SJSA1 (cell line): ENCODE data around the gene JDP2. TPM values are rescaled to one million over a fixed set of nuclear protein-coding genes. Genes with fewer than 3 reads are reported as not detected.

Source experiments
- DNase-seq, 2 experiments: peaks; one replicate each; pipeline ENCODE4 v3.0.0-alpha.2; 2015 to 2020; ENCODE audit warnings: low spot score in 2 of 2, low read depth in 1 of 2
- H3K27ac ChIP-seq: fragments of 250-450 bp; sonication (Bioruptor Pico); 2 replicates; pipeline ENCODE4 v1.5.1; 2020; ENCODE audit warnings: mild to moderate bottlenecking, moderate library complexity
- H3K27me3 ChIP-seq: fragments of 250-450 bp; sonication (Bioruptor Pico); replicated peaks from 2 replicates; pipeline ENCODE4 v1.5.1; 2020; ENCODE audit warnings: mild to moderate bottlenecking, moderate library complexity
- H3K36me3 ChIP-seq: fragments of 250-450 bp; sonication (Bioruptor Pico); 2 replicates; pipeline ENCODE4 v1.5.1; 2020; ENCODE audit warnings: mild to moderate bottlenecking
- H3K4me1 ChIP-seq: fragments of 250-450 bp; sonication (Bioruptor Pico); replicated peaks from 2 replicates; pipeline ENCODE4 v1.6.1; 2021; ENCODE audit warnings: mild to moderate bottlenecking
- H3K4me3 ChIP-seq: fragments of 250-450 bp; sonication (Bioruptor Pico); 2 replicates; pipeline ENCODE4 v1.5.1; 2020; ENCODE audit warnings: mild to moderate bottlenecking
- H3K9me3 ChIP-seq: fragments of 250-450 bp; sonication (Bioruptor Pico); replicated peaks from 2 replicates; pipeline ENCODE4 v1.5.1; 2020; ENCODE audit warnings: mild to moderate bottlenecking
- total RNA-seq: library from RNA; depleted of rRNA; stranded (reverse); fragments of >200 nt; shearing (Covaris generic); gene quantifications from 2 replicates; pipeline ENCODE4 v1.2.3, GENCODE V29; 2014

The JDP2 gene
- total RNA-seq, 1 experiment from 2014 or later = 73.9 TPM

DNA sequence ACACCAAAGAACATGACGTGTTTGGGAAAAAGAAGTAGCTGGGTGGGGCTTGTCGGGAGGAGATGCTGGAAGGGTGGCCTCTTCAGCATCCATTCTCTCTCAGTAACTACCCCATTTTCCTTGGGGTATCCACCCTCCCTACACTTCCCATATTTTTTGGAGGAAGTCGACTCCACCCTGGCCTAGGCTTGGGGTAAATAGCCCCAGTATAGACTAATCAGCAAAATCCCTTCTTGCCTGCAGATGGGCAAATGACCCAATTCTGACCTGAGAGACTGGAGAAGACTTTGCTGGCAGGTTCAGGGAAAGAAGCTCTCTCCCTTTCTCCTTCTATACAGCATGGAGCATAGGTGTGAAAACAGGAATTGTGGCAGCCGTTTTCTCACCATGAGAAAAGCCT is 28.5 kb upstream of the JDP2 start:
- Histone ChIP-seq H3K27me3 (no peaks in the 10 kb centered on the region), H3K27ac (no peak overlapping the region), H3K9me3 (no peaks in the 10 kb centered on the region), H3K36me3 (no peaks in the 10 kb centered on the region), H3K4me3 (no peak overlapping the region), H3K4me1 (no peaks in the 10 kb centered on the region)
- DNase-seq = no peak

DNA sequence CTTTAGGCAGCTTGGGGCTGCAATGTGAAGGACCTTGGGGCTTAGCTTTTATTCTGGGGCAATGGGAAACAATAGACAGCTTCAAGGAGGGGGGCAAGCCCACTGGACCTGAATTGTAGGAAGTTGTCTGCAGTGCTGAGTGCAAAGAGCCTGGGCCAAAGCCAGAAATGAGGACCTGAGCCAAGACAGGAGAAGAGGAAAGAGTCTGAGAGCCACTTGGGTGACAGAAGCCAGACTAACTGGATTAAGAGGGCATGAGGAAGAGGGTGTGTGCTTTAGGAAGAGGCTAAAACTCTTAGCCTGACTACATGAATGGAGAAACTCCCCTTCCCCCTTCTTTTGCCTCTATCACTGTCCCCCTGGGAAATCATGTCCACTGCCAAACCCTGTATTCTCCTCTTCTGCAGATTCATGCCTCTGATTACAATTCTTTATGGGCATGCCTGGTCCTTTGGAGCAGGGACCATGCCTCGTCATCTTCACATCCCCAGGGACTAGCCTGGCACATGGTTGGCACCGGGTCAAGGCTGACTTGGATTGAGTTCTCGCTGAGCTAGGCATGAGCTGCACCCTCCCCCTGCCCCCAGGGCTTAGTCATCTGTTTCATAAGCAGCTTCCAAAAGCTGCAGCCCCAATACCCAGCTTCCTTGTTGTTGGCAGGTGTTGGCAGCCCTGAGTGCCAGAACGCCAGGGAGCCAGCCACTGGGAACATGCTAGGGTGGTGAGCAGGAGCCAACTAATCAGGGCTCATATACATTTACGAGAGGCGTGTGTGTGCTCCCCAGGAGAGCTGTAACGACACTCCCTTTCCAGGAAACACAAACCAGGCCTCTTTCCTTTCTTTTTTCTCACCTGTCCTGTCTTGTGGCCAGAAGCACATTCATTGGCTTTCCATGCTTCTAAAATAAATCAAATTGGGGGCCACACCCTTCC is 27.7 kb upstream of the JDP2 start:
- Histone ChIP-seq H3K36me3 (no peaks in the 10 kb centered on the region), H3K27me3 (no peaks in the 10 kb centered on the region), H3K9me3 (no peaks in the 10 kb centered on the region), H3K4me1 (no peaks in the 10 kb centered on the region), H3K27ac (no peak overlapping the region), H3K4me3 (no peak overlapping the region)
- no peak for DNase-seq

DNA sequence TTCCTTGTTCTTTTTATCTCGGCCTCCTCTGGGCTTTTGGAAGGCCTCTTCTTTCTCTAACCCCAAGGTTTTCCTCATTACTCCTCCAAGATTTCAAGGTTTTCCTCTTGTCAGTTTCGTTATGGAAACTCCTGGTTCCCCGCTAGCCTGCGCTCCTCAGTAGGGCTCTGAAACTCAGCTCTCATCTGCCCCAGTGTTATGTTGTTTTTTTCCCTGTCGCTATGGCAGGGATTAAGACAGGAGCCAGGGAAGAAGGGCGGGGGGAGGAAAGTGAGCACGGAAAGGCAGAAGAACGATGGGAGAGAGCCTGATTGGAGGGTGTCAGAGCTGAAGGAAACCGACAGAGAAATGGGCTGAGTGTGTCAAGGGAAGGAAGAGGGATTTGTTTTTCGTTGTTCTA is 26.5 kb upstream of the JDP2 start:
- H3K27ac ChIP-seq = no peak overlapping the region
- no peaks in the 10 kb centered on the region for H3K27me3 ChIP-seq
- no peaks in the 10 kb centered on the region for H3K4me1 ChIP-seq
- H3K4me3 ChIP-seq = no peak overlapping the region
- H3K9me3 ChIP-seq = no peaks in the 10 kb centered on the region
- no peak for DNase-seq
- no peaks in the 10 kb centered on the region for H3K36me3 ChIP-seq

DNA sequence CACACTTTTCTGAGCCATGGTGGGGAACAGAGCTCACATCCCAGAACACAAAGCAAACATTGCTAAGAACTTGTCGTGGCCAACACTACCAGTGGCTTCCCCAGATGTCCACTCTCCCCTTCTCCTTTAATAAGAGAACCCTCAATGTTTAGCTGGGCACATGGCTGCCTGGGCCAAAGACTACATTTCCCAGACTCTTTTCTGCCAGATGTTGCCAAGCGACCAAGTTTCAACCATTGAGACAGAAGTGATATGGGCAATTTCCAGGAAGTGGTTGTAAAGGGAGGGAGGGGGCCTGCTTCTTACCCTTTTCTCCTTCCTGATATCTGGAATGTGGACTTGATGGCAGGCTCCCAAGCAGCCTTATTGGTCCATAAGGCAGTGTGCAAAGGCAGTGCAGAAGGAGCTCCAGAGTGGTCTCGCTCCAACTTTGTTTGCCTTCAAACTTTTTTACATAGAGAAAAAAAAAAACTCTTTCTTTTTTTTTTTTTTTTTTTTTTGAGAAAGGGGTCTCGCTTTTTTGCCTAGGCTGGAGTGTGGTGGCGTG is 24.9 kb upstream of the JDP2 start:
- Histone ChIP-seq H3K27ac (no peak overlapping the region), H3K27me3 (no peaks in the 10 kb centered on the region), H3K4me1 (no peaks in the 10 kb centered on the region), H3K9me3 (no peaks in the 10 kb centered on the region), H3K4me3 (no peak overlapping the region), H3K36me3 (no peaks in the 10 kb centered on the region)
- DNase-seq = no peak

GRCh38 chr14:75404847-75405246 is 23.0 kb upstream of the JDP2 start:
- no peaks in the 10 kb centered on the region for H3K4me1 ChIP-seq
- no peak for DNase-seq
- H3K27ac ChIP-seq = no peak overlapping the region
- H3K27me3 ChIP-seq = no peaks in the 10 kb centered on the region
- H3K4me3 ChIP-seq = no peak overlapping the region
- no peaks in the 10 kb centered on the region for H3K36me3 ChIP-seq
- no peaks in the 10 kb centered on the region for H3K9me3 ChIP-seq

DNA sequence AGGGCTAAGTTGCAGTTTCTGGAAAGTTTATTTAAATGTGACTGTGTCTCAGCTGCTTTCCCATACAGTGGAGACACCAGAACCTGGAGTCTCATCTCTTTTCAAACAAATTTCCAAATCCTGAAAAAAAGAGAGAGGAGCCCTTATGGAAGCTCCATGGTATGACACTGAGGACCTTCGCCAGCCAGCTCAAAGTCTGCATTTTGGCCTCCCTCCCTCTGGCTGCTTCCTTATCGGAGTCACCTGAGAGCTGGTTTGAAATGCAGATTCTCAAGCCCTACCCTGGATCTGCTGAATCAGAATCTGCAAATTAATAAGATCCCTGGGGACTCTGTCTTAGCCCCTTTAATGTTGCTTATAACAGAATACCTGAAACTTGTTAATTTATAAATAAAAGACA is 21.7 kb upstream of the JDP2 start:
- Histone ChIP-seq H3K4me1 (no peaks in the 10 kb centered on the region), H3K36me3 (no peaks in the 10 kb centered on the region), H3K27ac (no peak overlapping the region), H3K4me3 (no peak overlapping the region), H3K27me3 (no peaks in the 10 kb centered on the region), H3K9me3 (no peaks in the 10 kb centered on the region)
- DNase-seq = no peak

DNA sequence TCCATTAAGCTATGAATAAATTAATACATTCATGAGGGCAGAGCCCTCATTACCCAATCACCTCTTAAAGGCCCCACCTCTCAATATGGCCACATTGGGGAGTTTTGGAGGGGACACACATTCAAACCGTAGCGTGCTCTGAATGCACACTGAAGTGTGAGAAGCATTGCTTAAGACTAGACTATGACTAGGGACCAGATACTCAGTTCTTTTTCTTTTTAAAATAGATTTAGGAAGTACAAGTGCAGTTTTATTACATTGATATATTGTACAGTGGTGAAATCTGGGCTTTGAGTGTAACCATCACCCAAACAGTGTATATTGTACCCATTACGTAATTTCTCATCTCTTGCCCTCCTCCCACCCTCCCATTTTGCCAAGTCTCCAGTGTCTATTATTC is 21.0 kb upstream of the JDP2 start:
- no peak for DNase-seq
- no peaks in the 10 kb centered on the region for H3K36me3 ChIP-seq
- H3K9me3 ChIP-seq = no peaks in the 10 kb centered on the region
- H3K27ac ChIP-seq = no peak overlapping the region
- H3K27me3 ChIP-seq = no peaks in the 10 kb centered on the region
- H3K4me3 ChIP-seq = no peak overlapping the region
- no peaks in the 10 kb centered on the region for H3K4me1 ChIP-seq

DNA sequence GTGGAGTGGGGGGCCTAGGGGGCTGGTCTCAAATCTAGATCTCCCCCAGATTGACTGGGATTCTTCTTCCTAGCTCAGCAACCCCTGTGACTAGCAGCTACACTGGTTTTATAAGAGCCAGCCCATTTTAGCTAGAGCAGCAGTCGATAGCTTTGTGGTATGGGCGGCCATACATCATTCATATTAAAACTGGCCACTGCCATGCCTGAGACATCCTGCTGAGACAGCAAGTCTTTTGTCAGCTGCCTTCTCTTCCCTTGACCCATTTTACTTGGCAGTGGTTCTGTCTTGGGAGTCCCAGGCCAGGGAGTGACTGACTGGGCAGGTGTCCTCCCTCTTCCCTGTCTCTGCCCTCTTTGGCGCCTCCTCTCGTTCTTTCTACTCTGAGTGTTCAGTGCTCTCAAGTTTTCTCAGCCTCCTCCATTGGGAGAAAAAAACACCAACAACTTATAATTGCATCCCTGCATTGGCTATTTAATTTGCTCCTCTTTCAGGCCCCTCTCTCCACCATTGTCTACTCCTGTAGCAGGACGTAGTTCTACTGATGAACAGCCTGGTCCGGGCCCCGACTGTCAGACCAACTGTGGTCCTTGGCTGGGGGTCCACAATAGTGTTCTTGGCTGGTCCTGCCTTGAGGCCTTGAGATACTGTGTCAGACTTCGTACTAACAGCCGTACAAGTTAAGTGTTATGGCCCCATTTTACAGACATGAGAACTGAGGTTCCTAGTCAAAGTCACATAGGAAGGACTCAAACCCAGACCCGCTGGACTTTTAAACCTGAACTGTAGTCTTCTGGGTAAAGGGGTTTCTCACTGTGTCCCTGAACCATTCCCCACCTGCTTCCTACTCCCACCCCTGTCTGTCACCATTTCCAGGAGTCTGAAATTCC is 18.3 kb upstream of the JDP2 start:
- Histone ChIP-seq H3K4me3 (no peak overlapping the region), H3K9me3 (no peaks in the 10 kb centered on the region), H3K27me3 (no peaks in the 10 kb centered on the region), H3K27ac (no peak overlapping the region), H3K36me3 (no peaks in the 10 kb centered on the region), H3K4me1 (no peaks in the 10 kb centered on the region)
- DNase-seq = no peak

GRCh38 chr14:75411214-75411540 is 16.6 kb upstream of the JDP2 start:
- H3K27ac ChIP-seq = no peak overlapping the region
- no peaks in the 10 kb centered on the region for H3K36me3 ChIP-seq
- DNase-seq = no peak
- no peaks in the 10 kb centered on the region for H3K9me3 ChIP-seq
- no peak overlapping the region for H3K4me3 ChIP-seq
- no peaks in the 10 kb centered on the region for H3K4me1 ChIP-seq
- no peaks in the 10 kb centered on the region for H3K27me3 ChIP-seq

DNA sequence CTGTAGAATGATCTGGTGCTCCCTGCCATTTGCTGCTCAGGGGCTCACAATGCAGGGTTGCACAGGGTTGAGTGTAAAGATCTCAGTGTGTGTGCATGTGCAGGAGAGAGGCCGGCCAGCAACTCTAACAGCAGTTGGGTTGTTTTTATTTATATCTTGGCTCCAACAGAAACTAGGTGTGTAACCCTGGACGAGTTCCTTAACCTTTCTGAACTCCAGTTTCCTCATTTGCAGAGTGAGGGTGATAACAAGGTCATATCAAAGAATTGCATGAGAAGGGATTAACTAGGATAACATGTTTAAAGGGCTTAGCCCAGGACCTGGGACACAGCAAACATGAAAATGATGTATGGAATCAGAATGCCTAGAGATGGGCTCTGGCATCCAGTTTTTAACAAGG is 14.8 kb upstream of the JDP2 start:
- H3K4me3 ChIP-seq = no peak overlapping the region
- no peaks in the 10 kb centered on the region for H3K36me3 ChIP-seq

DNA sequence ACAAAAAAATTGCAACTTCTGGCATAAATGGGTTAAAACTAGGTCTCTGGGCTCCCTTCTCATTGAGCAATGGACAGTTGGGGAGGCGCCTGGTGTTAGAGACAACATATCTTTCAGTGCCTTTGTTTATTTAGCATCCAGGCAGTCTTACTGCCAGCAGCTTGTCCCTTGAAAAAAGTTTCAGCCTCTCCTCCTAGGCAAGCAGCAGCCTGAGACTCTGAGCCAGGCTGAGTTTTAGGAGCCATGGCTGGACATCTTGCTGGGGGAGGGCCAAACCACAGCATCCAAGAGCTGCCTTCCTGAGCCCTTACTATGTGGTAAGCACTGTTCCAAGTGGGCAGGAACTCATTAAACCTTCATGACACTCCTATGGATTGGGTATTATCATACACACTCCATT is 10.1 kb upstream of the JDP2 start:
- Histone ChIP-seq H3K27me3 (no peaks in the 10 kb centered on the region), H3K4me3 (no peak overlapping the region), H3K36me3 (no peaks in the 10 kb centered on the region), H3K27ac (no peak overlapping the region), H3K4me1 (peaks cover 9% of the 10 kb centered on the region), H3K9me3 (no peaks in the 10 kb centered on the region)
- no peak for DNase-seq

More for the DNA sequence above, 14.8 kb upstream of the JDP2 start:
- no peaks in the 10 kb centered on the region for H3K27me3 ChIP-seq
- no peak for DNase-seq
- no peaks in the 10 kb centered on the region for H3K9me3 ChIP-seq
- H3K27ac ChIP-seq = no peak overlapping the region
- H3K4me1 ChIP-seq = no peaks in the 10 kb centered on the region

DNA sequence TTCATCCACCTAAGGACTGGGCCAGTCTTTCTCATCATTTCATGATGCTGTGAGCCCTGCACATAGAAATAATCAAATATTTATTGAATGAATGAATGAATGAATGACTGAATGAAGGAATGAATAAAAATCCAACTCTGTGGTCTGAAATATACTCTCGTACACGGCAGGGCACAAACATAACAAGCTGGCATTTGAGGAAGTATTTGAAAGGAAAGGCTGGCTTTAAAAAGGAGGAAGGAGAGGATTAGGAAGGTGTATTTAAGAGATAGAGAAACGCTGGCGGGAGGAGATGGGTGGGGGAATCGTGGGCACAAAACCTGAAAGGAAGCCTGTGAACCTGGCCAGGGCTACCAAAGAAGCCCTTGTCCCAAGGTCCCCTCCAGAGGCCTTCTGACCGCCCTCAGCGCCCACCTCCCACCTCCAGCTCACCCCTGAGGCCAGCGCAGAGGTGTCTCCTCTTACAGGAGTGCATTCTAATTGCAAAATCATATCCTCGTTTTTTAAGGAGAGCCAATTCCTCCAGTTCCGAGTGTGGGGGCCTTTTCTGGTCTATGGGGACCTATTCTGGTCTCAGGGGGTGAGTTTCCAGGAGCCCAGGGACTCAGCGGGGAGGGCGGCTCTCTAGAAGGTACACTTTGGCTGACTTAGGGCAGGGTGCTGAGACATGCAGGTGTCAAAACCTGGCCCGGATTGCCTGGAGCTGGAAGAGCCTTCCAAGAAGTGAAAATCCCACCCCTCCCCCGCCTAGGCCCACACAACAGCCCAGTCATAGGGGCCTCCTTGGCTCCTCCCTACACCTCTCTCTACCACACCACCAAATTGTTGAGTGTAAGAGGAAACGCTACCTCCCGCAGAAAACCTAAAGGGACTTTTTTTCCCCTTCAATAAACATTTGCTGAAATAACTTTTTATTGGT is 8.7 kb upstream of the JDP2 start:
- Histone ChIP-seq H3K4me1 (peaks cover 9% of the 10 kb centered on the region), H3K9me3 (no peaks in the 10 kb centered on the region), H3K27me3 (no peaks in the 10 kb centered on the region), H3K27ac (no peak overlapping the region), H3K4me3 (no peak overlapping the region), H3K36me3 (no peaks in the 10 kb centered on the region)
- DNase-seq = no peak

DNA sequence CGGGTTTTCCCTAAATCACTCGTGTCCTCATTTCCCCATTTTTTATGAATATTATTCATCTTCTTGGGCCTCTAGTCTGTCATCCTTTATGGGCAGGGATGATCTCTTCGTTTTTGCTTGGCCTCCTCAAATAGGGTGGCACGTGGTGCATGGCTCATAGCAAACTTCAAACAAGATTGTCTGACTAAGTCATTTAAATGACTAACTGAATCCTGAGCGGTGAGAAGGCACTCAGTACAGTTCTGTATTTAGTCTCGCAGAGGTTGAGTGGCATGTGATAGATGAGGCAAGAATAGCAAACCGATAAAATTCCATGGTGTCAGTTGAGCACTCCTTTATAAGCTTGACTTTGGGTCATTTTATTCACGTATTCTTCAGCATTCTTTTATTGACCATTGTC is 5.7 kb upstream of the JDP2 start:
- no peak for DNase-seq
- Histone ChIP-seq H3K36me3 (no peaks in the 10 kb centered on the region), H3K27me3 (no peaks in the 10 kb centered on the region), H3K9me3 (no peaks in the 10 kb centered on the region), H3K4me1 (peaks cover 13% of the 10 kb centered on the region), H3K4me3 (no peak overlapping the region), H3K27ac (no peak overlapping the region; the same call in 1 of the 2 replicates)
